SU-DHL-6 (cell line): ENCODE measurements around the gene LVRN.

Experiments
- H2AFZ ChIP-seq: fragments of 200-600 bp; sonication (generic); 2 replicates; pipeline ENCODE4 v1.6.1; 2014; ENCODE audit warnings: low read depth, mild to moderate bottlenecking, moderate library complexity, mixed read lengths, antibody characterized with exemption, low read length; ENCODE audit not compliant: severe bottlenecking
- H3F3A ChIP-seq: fragments of 200-600 bp; shearing (Covaris generic); 2 replicates; pipeline ENCODE4 v1.6.0; 2016; ENCODE audit warnings: antibody characterized with exemption, mild to moderate bottlenecking; ENCODE audit not compliant: insufficient read depth
- H3K27ac ChIP-seq: fragments of 200-600 bp; sonication (generic); 2 replicates; pipeline ENCODE4 v1.5.1; 2016; ENCODE audit warnings: low read depth, mild to moderate bottlenecking, low read length, moderate library complexity, mixed read lengths
- H3K27me3 ChIP-seq: fragments of 200-600 bp; sonication (generic), shearing (Covaris generic); 2 replicates; pipeline ENCODE4 v1.6.0; 2014; ENCODE audit warnings: mild to moderate bottlenecking, low read length
- H3K36me3 ChIP-seq: fragments of 200-600 bp; sonication (generic); 2 replicates; pipeline ENCODE4 v1.6.1; 2014; ENCODE audit warnings: mild to moderate bottlenecking, low read length, mixed read lengths
- H3K4me2 ChIP-seq: fragments of 300-600, 200-600 bp; shearing (Covaris generic), sonication (generic); 2 replicates; pipeline ENCODE4 v1.6.0; 2014; ENCODE audit warnings: low read length, low read depth, mild to moderate bottlenecking; ENCODE audit not compliant: poor library complexity, severe bottlenecking
- H3K4me3 ChIP-seq: fragments of 200-600 bp; sonication (generic); 2 replicates; pipeline ENCODE4 v1.5.1; 2014; ENCODE audit warnings: antibody characterized with exemption, low read length, mild to moderate bottlenecking, mixed read lengths; ENCODE audit not compliant: insufficient read depth, poor library complexity, severe bottlenecking
- H3K79me2 ChIP-seq: fragments of 200-600 bp; sonication (generic); 2 replicates; pipeline ENCODE4 v1.6.1; 2014; ENCODE audit warnings: mild to moderate bottlenecking, low read length, moderate library complexity; ENCODE audit not compliant: insufficient read depth
- H3K9ac ChIP-seq: fragments of 200-600 bp; sonication (generic); 2 replicates; pipeline ENCODE4 v1.7.0; 2014; ENCODE audit warnings: mild to moderate bottlenecking, low read length
- H3K9me2 ChIP-seq: fragments of 200-600 bp; sonication (generic); replicated peaks from 2 replicates; pipeline ENCODE4 v1.6.1; 2014; ENCODE audit warnings: low read length; ENCODE audit not compliant: insufficient read depth
- H3K9me3 ChIP-seq: fragments of 200-600 bp; sonication (generic); 2 replicates; pipeline ENCODE4 v1.6.1; 2014; ENCODE audit warnings: low read length, mixed read lengths; ENCODE audit not compliant: insufficient read depth
- H4K20me1 ChIP-seq: fragments of 200-600 bp; sonication (generic); 2 replicates; pipeline ENCODE4 v1.6.1; 2014; ENCODE audit warnings: low read depth, mild to moderate bottlenecking, antibody characterized with exemption, low read length, moderate library complexity, mixed read lengths
- EZH2phosphoT487 ChIP-seq: fragments of 200-600 bp; sonication (generic), shearing (Covaris generic); conservative IDR thresholded peaks from 2 replicates; pipeline ENCODE4 v1.6.1; 2018; ENCODE audit warnings: mild to moderate bottlenecking, antibody characterized with exemption, low read length, moderate library complexity, mixed read lengths
- TF ChIP-seq, protein P1 (sequence below): fragments of 200-600 bp; sonication (generic); IDR thresholded peaks from one replicate; pipeline ENCODE4 v1.5.1; 2017; ENCODE audit warnings: antibody characterized with exemption, mild to moderate bottlenecking, low read length, moderate library complexity; ENCODE audit not compliant: insufficient read depth, poor library complexity, severe bottlenecking

LVRN gene

DNA sequence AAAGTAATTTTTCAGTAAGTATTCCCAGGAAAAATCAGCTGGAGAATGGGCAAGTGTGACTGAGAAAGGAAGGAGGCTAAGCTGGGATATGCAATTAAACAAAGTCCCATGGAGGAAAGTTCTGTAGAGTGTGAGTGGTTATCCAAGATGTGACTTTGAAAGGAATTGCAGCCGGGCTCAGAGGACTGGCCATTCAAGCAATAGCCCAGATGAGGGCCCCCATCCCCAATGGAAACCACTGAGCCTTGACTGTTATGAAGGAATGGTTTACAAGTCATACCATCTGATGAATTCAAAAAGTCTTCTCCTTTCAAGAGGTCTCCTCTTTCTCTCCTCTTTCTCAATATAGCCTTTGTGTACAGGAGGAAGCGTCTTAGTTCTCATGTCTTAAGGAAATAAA, 6.5 kb downstream of the LVRN start:
- no peaks in the 10 kb centered on the region for H3K36me3 ChIP-seq
- no peaks in the 10 kb centered on the region for H3K9me3 ChIP-seq
- H3K4me3 ChIP-seq = no peak overlapping the region
- TF ChIP-seq, protein P1, sequence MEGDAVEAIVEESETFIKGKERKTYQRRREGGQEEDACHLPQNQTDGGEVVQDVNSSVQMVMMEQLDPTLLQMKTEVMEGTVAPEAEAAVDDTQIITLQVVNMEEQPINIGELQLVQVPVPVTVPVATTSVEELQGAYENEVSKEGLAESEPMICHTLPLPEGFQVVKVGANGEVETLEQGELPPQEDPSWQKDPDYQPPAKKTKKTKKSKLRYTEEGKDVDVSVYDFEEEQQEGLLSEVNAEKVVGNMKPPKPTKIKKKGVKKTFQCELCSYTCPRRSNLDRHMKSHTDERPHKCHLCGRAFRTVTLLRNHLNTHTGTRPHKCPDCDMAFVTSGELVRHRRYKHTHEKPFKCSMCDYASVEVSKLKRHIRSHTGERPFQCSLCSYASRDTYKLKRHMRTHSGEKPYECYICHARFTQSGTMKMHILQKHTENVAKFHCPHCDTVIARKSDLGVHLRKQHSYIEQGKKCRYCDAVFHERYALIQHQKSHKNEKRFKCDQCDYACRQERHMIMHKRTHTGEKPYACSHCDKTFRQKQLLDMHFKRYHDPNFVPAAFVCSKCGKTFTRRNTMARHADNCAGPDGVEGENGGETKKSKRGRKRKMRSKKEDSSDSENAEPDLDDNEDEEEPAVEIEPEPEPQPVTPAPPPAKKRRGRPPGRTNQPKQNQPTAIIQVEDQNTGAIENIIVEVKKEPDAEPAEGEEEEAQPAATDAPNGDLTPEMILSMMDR = no peak
- no peak overlapping the region for H3K4me2 ChIP-seq
- H3K27ac ChIP-seq = no peak overlapping the region
- H3K9ac ChIP-seq = no peak overlapping the region
- H2AFZ ChIP-seq = no peak overlapping the region
- H3K27me3 ChIP-seq = no peaks in the 10 kb centered on the region
- H3K79me2 ChIP-seq = no peaks in the 10 kb centered on the region
- H3F3A ChIP-seq = no peaks in the 10 kb centered on the region
- H3K9me2 ChIP-seq = no peaks in the 10 kb centered on the region
- H4K20me1 ChIP-seq = no peaks in the 10 kb centered on the region

DNA sequence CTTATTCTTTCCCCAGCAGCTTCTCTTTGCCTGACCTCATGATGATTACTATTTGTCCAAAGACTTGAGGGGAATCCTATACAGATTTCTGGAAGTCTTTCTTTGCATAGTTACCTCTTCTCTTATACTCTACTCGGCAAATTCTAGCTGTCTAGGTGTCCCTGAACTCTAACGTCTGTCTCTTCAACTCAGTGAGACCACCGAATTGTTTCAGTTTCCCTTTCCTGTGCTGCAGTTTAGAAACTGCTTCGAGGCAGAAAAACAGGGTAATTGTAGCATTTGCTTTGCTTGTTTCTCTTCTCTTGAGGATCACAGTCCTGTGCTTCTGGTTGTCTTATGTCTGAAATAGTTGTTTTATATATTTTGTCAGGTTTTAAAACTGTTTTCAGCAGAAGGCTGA, 14.8 kb downstream of the LVRN start:
- no peaks in the 10 kb centered on the region for H3K36me3 ChIP-seq
- no peaks in the 10 kb centered on the region for H4K20me1 ChIP-seq
- peak overlapping the region; percentile 19 for H2AFZ ChIP-seq
- TF ChIP-seq, protein P1 = no peak
- no peak for TF ChIP-seq EZH2phosphoT487
- H3K9me3 ChIP-seq = no peaks in the 10 kb centered on the region
- no peaks in the 10 kb centered on the region for H3K27me3 ChIP-seq
- H3K4me3 ChIP-seq = no peak overlapping the region
- H3K27ac ChIP-seq = no peak overlapping the region
- H3K4me2 ChIP-seq = no peak overlapping the region
- H3K9ac ChIP-seq = no peak overlapping the region
- H3K79me2 ChIP-seq = no peaks in the 10 kb centered on the region
- H3F3A ChIP-seq = no peaks in the 10 kb centered on the region
- H3K9me2 ChIP-seq = no peaks in the 10 kb centered on the region

DNA sequence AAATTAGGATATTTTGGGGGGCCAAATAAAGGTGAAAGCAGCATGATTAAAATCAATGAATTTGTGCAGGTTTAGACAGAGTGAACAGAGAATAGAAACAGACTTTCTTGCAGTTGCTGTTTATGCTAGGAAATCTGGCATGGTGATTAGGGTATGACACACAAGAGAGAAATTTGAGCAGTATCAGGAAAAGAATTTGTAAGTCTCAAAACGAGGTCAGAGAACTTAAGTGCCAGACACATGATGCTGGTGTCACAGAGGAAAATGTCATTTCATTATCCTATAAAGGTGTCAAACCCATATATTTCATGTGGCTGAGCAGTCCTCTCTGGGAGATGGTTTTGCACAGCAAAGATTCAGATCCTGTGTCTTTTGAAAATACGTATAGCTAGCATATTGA, 15.7 kb downstream of the LVRN start:
- Histone ChIP-seq H3K4me2 (no peak overlapping the region), H3K36me3 (no peaks in the 10 kb centered on the region), H3K9me2 (no peaks in the 10 kb centered on the region), H3K27me3 (no peaks in the 10 kb centered on the region), H3K9me3 (no peaks in the 10 kb centered on the region), H3K4me3 (no peak overlapping the region), H3K27ac (no peak overlapping the region), H4K20me1 (no peaks in the 10 kb centered on the region), H3K79me2 (no peaks in the 10 kb centered on the region), H3K9ac (no peak overlapping the region), H2AFZ (no peak overlapping the region), H3F3A (no peaks in the 10 kb centered on the region)
- no peak for TF ChIP-seq EZH2phosphoT487
- TF ChIP-seq, protein P1 = no peak

DNA sequence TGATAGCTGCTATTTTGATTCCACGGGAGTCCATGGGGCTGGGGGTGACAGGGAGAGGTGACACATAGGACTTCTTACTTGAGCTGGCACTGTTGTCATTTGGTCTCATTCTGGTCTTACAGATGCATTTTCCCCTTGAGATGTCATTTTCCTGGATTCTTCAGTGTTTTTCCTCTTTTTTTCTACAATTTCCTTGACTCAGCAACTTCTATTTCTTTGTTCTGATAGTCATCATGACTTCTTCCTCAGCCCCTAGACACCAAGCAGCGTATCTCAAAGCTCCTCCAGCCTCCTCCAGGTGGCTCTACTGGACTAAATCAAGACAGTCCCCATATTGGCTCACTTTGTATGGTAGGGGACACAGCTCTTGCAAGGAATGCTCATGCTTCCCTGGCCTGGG, 16.5 kb downstream of the LVRN start:
- no peak overlapping the region for H3K27ac ChIP-seq
- no peaks in the 10 kb centered on the region for H3K9me2 ChIP-seq
- no peaks in the 10 kb centered on the region for H3K36me3 ChIP-seq
- H2AFZ ChIP-seq = no peak overlapping the region
- H3K79me2 ChIP-seq = no peaks in the 10 kb centered on the region
- no peaks in the 10 kb centered on the region for H3K9me3 ChIP-seq
- no peak overlapping the region for H3K4me3 ChIP-seq
- H3F3A ChIP-seq = no peaks in the 10 kb centered on the region
- no peak for TF ChIP-seq EZH2phosphoT487
- TF ChIP-seq, protein P1 = no peak
- no peak overlapping the region for H3K4me2 ChIP-seq
- H3K9ac ChIP-seq = no peak overlapping the region
- H4K20me1 ChIP-seq = no peaks in the 10 kb centered on the region
- no peaks in the 10 kb centered on the region for H3K27me3 ChIP-seq
